LNCaP clone FGC (cell line): Measurements from ENCODE around the gene FGR.
"Not testable (repeated sequence)": the region's sequence is repeated elsewhere in the genome, so short reads cannot be mapped to it uniquely, and the experiment has no call there.

Experiments
- DNase-seq: peaks from one replicate; pipeline ENCODE4 v3.0.0-alpha.2; 2011; ENCODE audit warnings: low read depth
- H3K4me3 ChIP-seq: 2 replicates; pipeline ENCODE4 v1.5.1; 2011; ENCODE audit warnings: mild to moderate bottlenecking, low read depth, low read length, control low read depth
- CTCF ChIP-seq: IDR thresholded peaks from 2 replicates; pipeline ENCODE4 v1.5.1; 2012; ENCODE audit warnings: mild to moderate bottlenecking; ENCODE audit not compliant: control insufficient read depth, insufficient read depth; ENCODE audit errors: extremely low read depth

The FGR gene

GRCh38 chr1:27644369-27645070 is 9.5 kb upstream of the FGR start:
- no peak overlapping the region for H3K4me3 ChIP-seq
- no peak for TF ChIP-seq CTCF
- DNase-seq: no peak

- peak; percentile 52 for TF ChIP-seq CTCF
- no peak overlapping the region for H3K4me3 ChIP-seq
- DNase-seq: no peak
Observed at GRCh38 chr1:27643600-27644368, 8.8 kb upstream of the FGR start.

- DNase-seq, H3K4me3 ChIP-seq: not testable (repeated sequence)
Observed at GRCh38 chr1:27640514-27640913, 5.5 kb upstream of the FGR start.

GRCh38 chr1:27638805-27639204 is 3.8 kb upstream of the FGR start:
- DNase-seq: no peak

GRCh38 chr1:27638047-27638734 is 3.2 kb upstream of the FGR start:
- H3K4me3 ChIP-seq: no peak overlapping the region
- DNase-seq: no peak
- no peak for TF ChIP-seq CTCF

More at GRCh38 chr1:27638805-27639204, 3.8 kb upstream of the FGR start:
- no peak for TF ChIP-seq CTCF
- no peak overlapping the region for H3K4me3 ChIP-seq

- no peak for TF ChIP-seq CTCF
- DNase-seq: no peak
- H3K4me3 ChIP-seq: no peak overlapping the region
Observed at GRCh38 chr1:27635396-27636142, 584 bp upstream of the FGR start.
